DMS153 (cell line): ENCODE measurements around the gene ADAM29.
"Not testable (repeated sequence)": the region's sequence is repeated elsewhere in the genome, so short reads cannot be mapped to it uniquely, and the experiment has no call there.

Experiments
- DNase-seq: peaks from one replicate; lab custom pipeline; 2025; lab: John Stamatoyannopoulos, UW

ADAM29 gene

GRCh38 chr4:174918058-174918457, at the start of gene ADAM29:
Gene ADAM29, plus strand, starts transcription at chr4:174918358. Its CDS starts 57,168 bp downstream, at chr4:174975526.
- DNase-seq, result no peak

- no peak for DNase-seq
Observed at GRCh38 chr4:174869339-174869738, 48.8 kb upstream of the ADAM29 start.

GRCh38 chr4:174870311-174870710, 47.8 kb upstream of the ADAM29 start:
- DNase-seq, result no peak

- DNase-seq, result no peak
Observed at GRCh38 chr4:174871407-174871806, 46.8 kb upstream of the ADAM29 start.

- DNase-seq, result not testable (repeated sequence)
Observed at GRCh38 chr4:174873146-174873545, 45.0 kb upstream of the ADAM29 start.

- no peak for DNase-seq
Observed at GRCh38 chr4:174873931-174874330, 44.2 kb upstream of the ADAM29 start.

GRCh38 chr4:174874898-174875297, 43.3 kb upstream of the ADAM29 start:
- DNase-seq, result no peak

- no peak for DNase-seq
Observed at GRCh38 chr4:174880001-174880400, 38.2 kb upstream of the ADAM29 start.

GRCh38 chr4:174882317-174882992, 35.7 kb upstream of the ADAM29 start:
- DNase-seq, result no peak

- DNase-seq, result no peak
Observed at GRCh38 chr4:174907508-174907907, 10.7 kb upstream of the ADAM29 start.

GRCh38 chr4:174910271-174910670, 7.9 kb upstream of the ADAM29 start:
- DNase-seq, result no peak

- no peak for DNase-seq
Observed at GRCh38 chr4:174912919-174913543, 5.1 kb upstream of the ADAM29 start.

GRCh38 chr4:174919886-174920423, 1.8 kb downstream of the ADAM29 start:
- no peak for DNase-seq

GRCh38 chr4:174926958-174927357, 8.8 kb downstream of the ADAM29 start:
- DNase-seq, result no peak

GRCh38 chr4:174928174-174928573, 10.0 kb downstream of the ADAM29 start:
- DNase-seq, result no peak

GRCh38 chr4:174928575-174929253, 10.6 kb downstream of the ADAM29 start:
- no peak for DNase-seq

- no peak for DNase-seq
Observed at GRCh38 chr4:174929346-174929745, 11.2 kb downstream of the ADAM29 start.

- no peak for DNase-seq
Observed at GRCh38 chr4:174930895-174931294, 12.7 kb downstream of the ADAM29 start.

- no peak for DNase-seq
Observed at GRCh38 chr4:174933083-174933482, 14.9 kb downstream of the ADAM29 start.

GRCh38 chr4:174934360-174934759, 16.2 kb downstream of the ADAM29 start:
- no peak for DNase-seq

- DNase-seq, result no peak
Observed at GRCh38 chr4:174935607-174936006, 17.4 kb downstream of the ADAM29 start.

GRCh38 chr4:174940002-174940401, 21.8 kb downstream of the ADAM29 start:
- DNase-seq, result no peak

GRCh38 chr4:174946246-174946645, 28.1 kb downstream of the ADAM29 start:
- no peak for DNase-seq
